Retinal pigment epithelial cell (primary cell): ENCODE results near the gene ARIH2.

Source experiments
- DNase-seq: peaks from one replicate; pipeline ENCODE4 v3.0.0-alpha.2; 2010; ENCODE audit warnings: low read depth
- H3K4me3 ChIP-seq: 2 replicates; pipeline ENCODE4 v1.5.1; 2011; ENCODE audit warnings: mild to moderate bottlenecking, low read length, control low read depth, moderate library complexity
- CTCF ChIP-seq: conservative IDR thresholded peaks from 2 replicates; pipeline ENCODE4 v1.5.1; 2011; ENCODE audit warnings: low read depth, low read length, control low read depth, inconsistent platforms

ARIH2 gene

GRCh38 chr3:49009396-49009795, 90.8 kb downstream of the ARIH2 start:
- no peak for TF ChIP-seq CTCF
- no peak for DNase-seq
- H3K4me3 ChIP-seq = no peak overlapping the region

- DNase-seq = no peak
- no peak overlapping the region for H3K4me3 ChIP-seq
- no peak for TF ChIP-seq CTCF
Measured at GRCh38 chr3:49012441-49013017, 93.9 kb downstream of the ARIH2 start.

DNA sequence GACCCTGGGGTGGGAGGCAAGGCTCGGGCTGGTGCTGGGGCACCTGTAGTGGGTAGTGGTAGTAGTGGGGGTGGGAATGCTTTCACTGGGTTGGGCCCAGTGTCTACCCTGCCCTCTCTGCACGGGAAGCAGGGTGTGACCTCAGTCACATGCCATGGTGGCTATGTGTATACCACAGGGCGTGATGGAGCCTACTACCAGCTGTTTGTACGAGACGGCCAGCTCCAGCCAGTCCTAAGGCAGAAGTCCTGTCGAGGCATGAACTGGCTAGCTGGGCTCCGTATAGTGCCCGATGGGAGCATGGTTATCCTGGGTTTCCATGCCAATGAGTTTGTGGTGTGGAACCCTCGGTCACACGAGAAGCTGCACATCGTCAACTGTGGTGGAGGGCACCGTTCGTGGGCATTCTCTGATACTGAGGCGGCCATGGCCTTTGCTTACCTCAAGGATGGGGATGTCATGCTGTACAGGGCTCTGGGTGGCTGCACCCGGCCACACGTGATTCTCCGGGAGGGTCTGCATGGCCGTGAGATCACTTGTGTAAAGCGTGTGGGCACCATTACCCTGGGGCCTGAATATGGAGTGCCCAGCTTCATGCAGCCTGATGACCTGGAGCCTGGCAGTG, 94.6 kb downstream of the ARIH2 start:
- TF ChIP-seq CTCF = no peak

GRCh38 chr3:49013738-49014660, 95.4 kb downstream of the ARIH2 start:
- DNase-seq = no peak
- TF ChIP-seq CTCF = peak; percentile 77
- no peak overlapping the region for H3K4me3 ChIP-seq

More for the DNA sequence above, 94.6 kb downstream of the ARIH2 start:
- H3K4me3 ChIP-seq = no peak overlapping the region
- DNase-seq = no peak

- H3K4me3 ChIP-seq = no peak overlapping the region
- no peak for DNase-seq
- TF ChIP-seq CTCF = no peak
Measured at GRCh38 chr3:49015072-49015471, 96.4 kb downstream of the ARIH2 start.

GRCh38 chr3:49015765-49016164, 97.1 kb downstream of the ARIH2 start:
- H3K4me3 ChIP-seq = no peak overlapping the region
- no peak for TF ChIP-seq CTCF
- DNase-seq = no peak
